Fibroblast of lung (primary cell): ENCODE results near the gene AKAP6. TPM values are rescaled to one million over a fixed set of nuclear protein-coding genes. Genes with fewer than 3 reads are reported as not detected.

Source experiments
- DNase-seq, 2 donors: peaks; one replicate each; pipeline versions ENCODE4 v3.0.0 to v3.0.0-alpha.2; 2010; ENCODE audit warnings: low read depth in 2 of 2
- H2AFZ ChIP-seq: 2 replicates; pipeline ENCODE4 v1.5.1; 2012; ENCODE audit warnings: low read length, control low read depth, inconsistent platforms
- H3K27ac ChIP-seq: 2 replicates; pipeline ENCODE4 v1.5.1; 2011; ENCODE audit warnings: low read length, control low read depth; ENCODE audit not compliant: insufficient read depth
- H3K27me3 ChIP-seq: 2 replicates; pipeline ENCODE4 v1.5.1; 2011; ENCODE audit warnings: mild to moderate bottlenecking, low read length; ENCODE audit not compliant: control insufficient read depth, insufficient read depth
- H3K36me3 ChIP-seq: 2 replicates; pipeline ENCODE4 v1.5.1; 2011; ENCODE audit warnings: low read length; ENCODE audit not compliant: control insufficient read depth, insufficient read depth
- H3K4me1 ChIP-seq: 2 replicates; pipeline ENCODE4 v1.5.1; 2011; ENCODE audit warnings: low read length; ENCODE audit not compliant: control insufficient read depth, insufficient read depth; ENCODE audit errors: extremely low read depth
- H3K4me2 ChIP-seq: 2 replicates; pipeline ENCODE4 v1.5.1; 2011; ENCODE audit warnings: low read length, control low read depth; ENCODE audit not compliant: insufficient read depth; ENCODE audit errors: extremely low read depth
- H3K4me3 ChIP-seq, 4 experiments: fragments of 200-600 bp in 1 of 4; sonication (generic) in 1 of 4; replicated peaks in 1 of 4; 2 replicates each; pipeline ENCODE4 v1.5.1; 2011 to 2016; ENCODE audit warnings: low read length in 4 of 4, low read depth in 3 of 4, mild to moderate bottlenecking in 3 of 4, control low read depth in 2 of 4, inconsistent platforms in 1 of 4, mixed read lengths in 1 of 4; ENCODE audit not compliant: insufficient read depth in 1 of 4; ENCODE audit errors: control extremely low read depth in 1 of 4
- H3K79me2 ChIP-seq: 2 replicates; pipeline ENCODE4 v1.5.1; 2012; ENCODE audit warnings: mild to moderate bottlenecking, low read length, inconsistent platforms; ENCODE audit not compliant: control insufficient read depth, insufficient read depth
- H3K9ac ChIP-seq: 2 replicates; pipeline ENCODE4 v1.5.1; 2011; ENCODE audit warnings: mild to moderate bottlenecking, low read length, control low read depth; ENCODE audit not compliant: insufficient read depth
- H3K9me3 ChIP-seq: 2 replicates; pipeline ENCODE4 v1.5.1; 2012; ENCODE audit warnings: low read depth, low read length; ENCODE audit not compliant: control insufficient read depth, insufficient read depth
- H4K20me1 ChIP-seq: 2 replicates; pipeline ENCODE4 v1.5.1; 2011; ENCODE audit warnings: low read length; ENCODE audit not compliant: control insufficient read depth, insufficient read depth; ENCODE audit errors: extremely low read depth
- CTCF ChIP-seq, 2 donors: IDR thresholded peaks in 1 of 2; conservative IDR thresholded peaks in 1 of 2; 1 replicate in 1 of 2; 2 replicates in 1 of 2; pipeline ENCODE4 v1.5.1; 2011 to 2012; ENCODE audit warnings: low read length in 2 of 2, control low read depth in 1 of 2, inconsistent platforms in 1 of 2, low read depth in 1 of 2, mild to moderate bottlenecking in 1 of 2
- EZH2 ChIP-seq: IDR thresholded peaks from 2 replicates; pipeline ENCODE4 v1.5.1; 2012; ENCODE audit warnings: low read length, control low read depth, mild to moderate bottlenecking; ENCODE audit errors: missing control alignments
- polyA plus RNA-seq, 2 donors: library from polyadenylated mRNA; depleted of rRNA in 1 of 2; stranded (reverse) in 1 of 2; unstranded in 1 of 2; fragments of >200 nt; gene quantifications; 2 replicates each; pipeline ENCODE4 v1.2.1, GENCODE V29; 2011 to 2012; ENCODE audit warnings: missing spikeins in 1 of 2
- total RNA-seq: library from RNA; depleted of rRNA; stranded (reverse); fragments of >200 nt; gene quantifications from 2 replicates; pipeline ENCODE4 v1.2.1, GENCODE V29; 2014

The AKAP6 gene
- total and polyA plus RNA-seq, 2 donors (not counting 1 experiment from before 2014, with no cell fraction given), result 3.3 to 10.9 TPM

DNA sequence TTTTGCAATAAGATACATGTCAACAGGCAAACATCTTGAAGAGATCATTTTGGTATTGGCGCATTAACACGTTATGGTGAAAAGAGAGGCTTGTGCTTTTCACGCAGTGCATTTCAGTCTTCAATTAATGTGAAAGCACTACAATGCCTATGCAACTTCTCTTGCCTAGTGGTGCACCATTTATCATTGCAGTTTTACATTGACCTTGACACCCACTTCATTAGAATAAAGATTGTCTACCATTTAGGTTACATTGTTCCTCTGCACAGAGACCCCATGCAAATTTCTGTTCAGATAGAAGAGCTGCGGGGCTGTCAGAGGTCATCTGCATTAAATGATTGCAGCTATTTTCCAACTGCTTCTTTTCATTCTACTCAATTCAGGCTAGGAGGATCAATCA lies 397.4 kb downstream of the AKAP6 start:
- no peaks in the 10 kb centered on the region for H3K36me3 ChIP-seq
- no peak overlapping the region for H3K4me3 ChIP-seq
- H3K9ac ChIP-seq, result no peak overlapping the region
- no peaks in the 10 kb centered on the region for H4K20me1 ChIP-seq
- no peak for DNase-seq
- H3K4me2 ChIP-seq, result no peak overlapping the region
- H3K9me3 ChIP-seq, result no peaks in the 10 kb centered on the region
- H3K4me1 ChIP-seq, result no peaks in the 10 kb centered on the region
- H2AFZ ChIP-seq, result no peak overlapping the region
- no peaks in the 10 kb centered on the region for H3K79me2 ChIP-seq
- no peak overlapping the region for H3K27ac ChIP-seq
- TF ChIP-seq EZH2 (no peak), CTCF (conservative IDR thresholded peaks at IDR 0.05 in 1 of 2, IDR thresholded peaks at IDR 0.05 in 1 of 2; ENCODE audit: low read depth in 1 of 2, low read length in 2 of 2) (no peak)
- no peaks in the 10 kb centered on the region for H3K27me3 ChIP-seq

GRCh38 chr14:32727832-32728231 lies 398.7 kb downstream of the AKAP6 start:
- no peak for TF ChIP-seq EZH2
- no peak for TF ChIP-seq CTCF (conservative IDR thresholded peaks at IDR 0.05 in 1 of 2, IDR thresholded peaks at IDR 0.05 in 1 of 2; ENCODE audit: low read depth in 1 of 2, low read length in 2 of 2)
- Histone ChIP-seq H3K9me3 (no peaks in the 10 kb centered on the region), H2AFZ (no peak overlapping the region), H3K4me2 (no peak overlapping the region), H3K27me3 (no peaks in the 10 kb centered on the region), H4K20me1 (no peaks in the 10 kb centered on the region), H3K27ac (no peak overlapping the region), H3K4me1 (no peaks in the 10 kb centered on the region), H3K79me2 (no peaks in the 10 kb centered on the region), H3K4me3 (no peak overlapping the region), H3K36me3 (no peaks in the 10 kb centered on the region), H3K9ac (no peak overlapping the region)
- DNase-seq, result no peak

GRCh38 chr14:32728526-32728925 lies 399.4 kb downstream of the AKAP6 start:
- H3K4me1 ChIP-seq, result no peaks in the 10 kb centered on the region
- H2AFZ ChIP-seq, result no peak overlapping the region

More at GRCh38 chr14:32728526-32728925, 399.4 kb downstream of the AKAP6 start:
- no peaks in the 10 kb centered on the region for H3K36me3 ChIP-seq
- no peak overlapping the region for H3K27ac ChIP-seq
- no peaks in the 10 kb centered on the region for H3K27me3 ChIP-seq
- no peak for DNase-seq
- no peak overlapping the region for H3K9ac ChIP-seq
- no peak overlapping the region for H3K4me3 ChIP-seq
- no peaks in the 10 kb centered on the region for H3K9me3 ChIP-seq
- no peaks in the 10 kb centered on the region for H3K79me2 ChIP-seq
- TF ChIP-seq CTCF (conservative IDR thresholded peaks at IDR 0.05 in 1 of 2, IDR thresholded peaks at IDR 0.05 in 1 of 2; ENCODE audit: low read depth in 1 of 2, low read length in 2 of 2) (no peak), EZH2 (no peak)
- H3K4me2 ChIP-seq, result no peak overlapping the region
- no peaks in the 10 kb centered on the region for H4K20me1 ChIP-seq
